GM12873 (cell line): ENCODE results near the gene STRAP.

Experiments
- TF ChIP-seq, protein P1 (sequence below): IDR thresholded peaks from 2 replicates; pipeline ENCODE4 v1.5.1; 2012; ENCODE audit warnings: low read depth, mild to moderate bottlenecking, moderate library complexity, low read length, control low read depth; ENCODE audit not compliant: insufficient read depth; ENCODE audit errors: missing control alignments

Gene STRAP

DNA sequence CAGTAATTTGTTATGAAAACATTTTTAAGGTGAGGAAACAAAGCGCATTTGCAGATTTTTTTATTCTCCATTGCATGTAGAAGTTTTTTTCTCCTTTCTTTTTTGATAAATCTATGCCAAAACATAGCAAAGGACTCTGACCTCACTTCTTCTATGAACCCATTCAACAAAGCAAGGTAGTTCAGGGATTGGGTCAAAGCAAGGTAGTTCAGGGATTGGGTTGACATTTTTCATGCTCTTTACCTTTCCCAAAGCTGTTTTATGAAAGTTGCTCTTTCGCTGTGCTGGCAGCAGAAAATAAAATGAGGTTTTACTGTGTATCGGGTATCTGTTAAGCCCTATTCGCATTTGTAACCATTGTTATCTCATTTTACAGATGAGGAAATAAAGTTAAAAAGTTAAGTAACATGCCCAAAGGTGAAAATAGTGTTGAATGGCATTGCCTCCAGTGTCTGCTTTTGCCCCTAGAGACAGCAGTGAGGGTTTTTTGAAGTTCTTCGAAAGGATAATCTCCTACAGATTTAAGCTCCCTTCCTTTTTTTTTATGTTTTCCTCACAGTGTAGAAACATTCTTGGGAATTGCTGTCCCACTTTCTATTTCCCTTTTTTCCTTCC lies 10.6 kb downstream of the STRAP start:
- TF ChIP-seq, protein P1, sequence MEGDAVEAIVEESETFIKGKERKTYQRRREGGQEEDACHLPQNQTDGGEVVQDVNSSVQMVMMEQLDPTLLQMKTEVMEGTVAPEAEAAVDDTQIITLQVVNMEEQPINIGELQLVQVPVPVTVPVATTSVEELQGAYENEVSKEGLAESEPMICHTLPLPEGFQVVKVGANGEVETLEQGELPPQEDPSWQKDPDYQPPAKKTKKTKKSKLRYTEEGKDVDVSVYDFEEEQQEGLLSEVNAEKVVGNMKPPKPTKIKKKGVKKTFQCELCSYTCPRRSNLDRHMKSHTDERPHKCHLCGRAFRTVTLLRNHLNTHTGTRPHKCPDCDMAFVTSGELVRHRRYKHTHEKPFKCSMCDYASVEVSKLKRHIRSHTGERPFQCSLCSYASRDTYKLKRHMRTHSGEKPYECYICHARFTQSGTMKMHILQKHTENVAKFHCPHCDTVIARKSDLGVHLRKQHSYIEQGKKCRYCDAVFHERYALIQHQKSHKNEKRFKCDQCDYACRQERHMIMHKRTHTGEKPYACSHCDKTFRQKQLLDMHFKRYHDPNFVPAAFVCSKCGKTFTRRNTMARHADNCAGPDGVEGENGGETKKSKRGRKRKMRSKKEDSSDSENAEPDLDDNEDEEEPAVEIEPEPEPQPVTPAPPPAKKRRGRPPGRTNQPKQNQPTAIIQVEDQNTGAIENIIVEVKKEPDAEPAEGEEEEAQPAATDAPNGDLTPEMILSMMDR, result no peak

DNA sequence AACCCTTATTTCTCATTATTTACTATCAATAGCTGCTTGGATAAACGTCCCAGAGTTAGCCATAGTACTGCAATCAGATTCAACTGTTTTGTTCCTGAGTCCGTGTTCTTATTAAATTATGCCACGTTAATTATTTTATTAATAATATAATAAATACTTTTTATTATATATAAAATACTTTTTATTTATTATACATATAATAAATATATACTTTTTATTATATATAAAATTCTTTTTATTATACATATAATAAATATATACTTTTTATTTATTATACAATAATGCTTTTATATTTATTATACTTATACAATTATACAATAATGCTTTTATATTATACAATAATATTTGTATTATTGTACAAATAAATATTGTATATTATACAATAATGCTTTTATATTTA lies 11.1 kb downstream of the STRAP start:
- TF ChIP-seq, protein P1, result no peak

DNA sequence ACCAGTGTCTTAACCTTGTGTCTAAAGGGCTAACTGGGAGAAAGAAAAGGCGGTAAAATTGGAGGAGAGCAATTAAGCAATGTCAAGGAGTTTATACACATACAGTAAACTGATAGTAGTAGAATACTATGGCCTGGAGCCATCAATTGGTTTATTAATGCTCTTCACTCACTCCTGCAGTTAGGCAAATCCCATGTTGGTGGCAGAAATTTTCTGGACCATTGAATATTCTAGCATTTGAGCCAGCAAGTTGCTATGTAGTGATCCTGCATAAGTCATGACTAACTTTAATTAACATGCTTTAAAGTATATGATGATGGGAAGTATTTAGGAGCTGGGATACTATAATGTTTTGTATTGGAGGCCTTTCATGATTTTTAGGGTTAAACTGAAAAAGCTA lies 14.7 kb downstream of the STRAP start:
- TF ChIP-seq, protein P1, result no peak

DNA sequence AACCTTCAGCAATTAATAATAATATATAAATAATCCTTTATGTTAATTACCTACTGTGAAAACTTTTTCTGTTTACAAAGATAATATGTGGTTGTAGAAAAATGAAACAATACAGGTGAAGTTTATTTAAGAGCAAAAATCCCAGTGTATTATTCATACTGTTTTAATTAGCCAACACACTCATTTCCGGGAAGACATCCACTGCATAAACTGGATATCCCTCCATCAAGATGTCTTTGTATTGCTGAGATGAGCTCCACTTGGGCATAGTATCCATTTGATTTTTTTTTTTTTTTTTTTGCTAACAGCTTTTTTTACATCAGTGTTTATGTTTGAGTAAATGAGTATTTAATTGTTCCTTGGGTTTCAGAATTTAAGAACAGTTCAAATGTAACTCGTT lies 15.2 kb downstream of the STRAP start:
- TF ChIP-seq, protein P1, result no peak

DNA sequence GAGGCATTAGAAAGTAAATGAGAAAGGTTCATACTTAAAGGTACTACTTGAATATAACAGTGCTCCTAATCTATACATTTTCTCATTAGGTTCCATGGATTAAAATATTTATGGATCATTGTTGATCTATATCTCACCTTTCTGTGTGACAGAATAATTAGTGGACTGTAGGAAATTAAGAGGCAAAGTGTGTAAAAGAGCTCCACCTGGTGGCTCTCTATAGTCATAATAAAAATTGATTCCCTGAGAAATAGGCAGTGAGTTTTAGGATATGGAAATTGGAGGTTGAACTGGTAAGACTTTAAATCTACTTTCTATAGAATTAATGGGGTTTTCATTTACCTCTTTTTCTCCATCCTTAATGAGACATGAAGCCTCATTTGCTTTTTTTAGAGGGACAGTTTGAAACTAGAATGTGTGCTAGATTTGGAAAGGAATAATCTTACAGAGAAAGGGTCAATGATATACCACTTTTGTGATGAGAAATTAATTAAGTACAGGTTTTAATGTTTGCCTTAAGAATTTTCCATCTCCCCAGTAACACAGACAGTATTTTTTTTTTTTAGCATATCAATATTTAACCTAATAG lies 17.2 kb downstream of the STRAP start:
- TF ChIP-seq, protein P1, result peak; percentile 56

DNA sequence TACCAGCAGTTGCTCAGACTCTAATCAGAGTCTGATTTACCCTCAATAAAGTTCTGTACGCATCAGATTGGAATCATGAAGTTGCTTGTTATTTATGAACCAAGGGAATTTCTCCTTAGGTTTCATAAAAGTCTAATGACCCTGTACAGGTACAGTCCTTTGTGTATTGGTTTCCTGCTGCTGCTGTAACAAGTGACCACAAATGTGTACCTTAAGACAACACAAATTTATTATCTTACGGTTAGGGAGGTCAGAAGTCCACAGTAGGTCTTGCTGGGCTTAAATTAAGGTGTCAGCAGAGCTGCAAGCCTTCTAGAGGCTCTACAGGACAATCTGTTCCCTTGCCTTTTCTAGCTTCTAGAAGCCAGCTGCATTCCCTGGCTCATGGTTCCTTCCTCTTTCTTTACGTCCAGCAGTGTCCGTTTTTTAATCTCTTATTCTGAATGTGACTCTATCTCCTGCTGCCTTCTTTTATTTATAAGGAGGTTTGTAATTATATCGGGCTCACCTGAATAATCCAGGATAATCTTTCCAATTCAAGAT lies 22.3 kb downstream of the STRAP start:
- TF ChIP-seq, protein P1, result no peak

DNA sequence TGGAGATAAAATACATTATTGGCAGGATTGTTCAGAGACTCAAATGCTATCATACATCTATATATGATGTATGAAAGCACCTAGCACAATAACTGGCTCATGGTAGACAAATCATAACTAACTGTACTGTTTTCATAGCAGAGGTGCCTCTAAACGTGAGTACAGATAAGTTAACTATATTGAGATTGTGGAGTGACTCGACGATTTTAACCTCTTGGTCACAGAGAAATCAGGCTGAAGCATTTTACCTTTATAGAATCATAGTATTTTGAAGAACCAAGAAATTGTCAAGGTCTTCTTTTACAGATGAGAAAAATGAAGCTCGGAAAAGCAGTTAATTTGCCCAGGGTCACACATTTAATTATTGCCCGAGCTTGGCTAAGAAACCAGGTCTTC lies 28.3 kb downstream of the STRAP start:
- TF ChIP-seq, protein P1, result no peak
